Trophoblast cell (in vitro differentiated cells and primary cell): ENCODE results near the gene SURF1.

Experiments
- DNase-seq, 2 donors: peaks; one replicate each; pipeline ENCODE4 v3.0.0-alpha.2; 2016
- H2AFZ ChIP-seq: 2 replicates; pipeline ENCODE4 v1.6.1; 2013; ENCODE audit warnings: low read length, moderate library complexity, mild to moderate bottlenecking; ENCODE audit not compliant: insufficient read depth, poor library complexity
- H2AK5ac ChIP-seq: 2 replicates; pipeline ENCODE4 v1.6.1; 2013; ENCODE audit warnings: mild to moderate bottlenecking, low read length
- H2BK120ac ChIP-seq: 2 replicates; pipeline ENCODE4 v1.6.1; 2013; ENCODE audit warnings: low read length, mild to moderate bottlenecking, moderate library complexity; ENCODE audit not compliant: insufficient read depth, poor library complexity
- H2BK12ac ChIP-seq: 2 replicates; pipeline ENCODE4 v1.6.1; 2013; ENCODE audit warnings: mild to moderate bottlenecking, low read length, moderate library complexity
- H2BK5ac ChIP-seq: 2 replicates; pipeline ENCODE4 v1.6.1; 2013; ENCODE audit warnings: low read length, low read depth, moderate library complexity, mild to moderate bottlenecking; ENCODE audit not compliant: poor library complexity
- H3K14ac ChIP-seq: 2 replicates; pipeline ENCODE4 v1.6.1; 2013; ENCODE audit warnings: mild to moderate bottlenecking, low read length
- H3K18ac ChIP-seq: 2 replicates; pipeline ENCODE4 v1.6.1; 2013; ENCODE audit warnings: mild to moderate bottlenecking, low read length
- H3K23ac ChIP-seq: 2 replicates; pipeline ENCODE4 v1.6.1; 2013; ENCODE audit warnings: low read length
- H3K27ac ChIP-seq: 2 replicates; pipeline ENCODE4 v1.5.1; 2013; ENCODE audit warnings: low read depth, mild to moderate bottlenecking, inconsistent platforms, low read length, moderate library complexity
- H3K27me3 ChIP-seq: 2 replicates; pipeline ENCODE4 v1.6.1; 2013; ENCODE audit warnings: inconsistent platforms, mild to moderate bottlenecking, low read length, moderate library complexity; ENCODE audit not compliant: insufficient read depth
- H3K36me3 ChIP-seq, 2 experiments: 1 replicate in 1 of 2; 2 replicates in 1 of 2; pipeline ENCODE4 v1.6.1; 2013; ENCODE audit warnings: low read length in 2 of 2, mild to moderate bottlenecking in 2 of 2, moderate library complexity in 1 of 2; ENCODE audit not compliant: insufficient read depth in 2 of 2, control insufficient read depth in 1 of 2
- H3K4ac ChIP-seq: 2 replicates; pipeline ENCODE4 v1.6.1; 2013; ENCODE audit warnings: low read depth, mild to moderate bottlenecking, low read length, moderate library complexity
- H3K4me1 ChIP-seq, 2 experiments: 1 replicate in 1 of 2; 2 replicates in 1 of 2; pipeline ENCODE4 v1.6.1; 2013; ENCODE audit warnings: low read length in 2 of 2, mild to moderate bottlenecking in 2 of 2, moderate library complexity in 1 of 2; ENCODE audit not compliant: insufficient read depth in 2 of 2, control insufficient read depth in 1 of 2
- H3K4me2 ChIP-seq: 2 replicates; pipeline ENCODE4 v1.6.1; 2013; ENCODE audit warnings: inconsistent platforms, mild to moderate bottlenecking, low read length, moderate library complexity
- H3K4me3 ChIP-seq: 2 replicates; pipeline ENCODE4 v1.5.1; 2013; ENCODE audit warnings: mild to moderate bottlenecking, low read depth, low read length, inconsistent platforms
- H3K79me1 ChIP-seq: one replicate; pipeline ENCODE4 v1.6.1; 2013; ENCODE audit warnings: low read length
- H3K79me2 ChIP-seq: 2 replicates; pipeline ENCODE4 v1.6.1; 2013; ENCODE audit warnings: low read length, mild to moderate bottlenecking; ENCODE audit not compliant: control insufficient read depth, insufficient read depth, poor library complexity
- H3K9ac ChIP-seq: 2 replicates; pipeline ENCODE4 v1.6.1; 2013; ENCODE audit warnings: mild to moderate bottlenecking, low read length
- H3K9me3 ChIP-seq: 2 replicates; pipeline ENCODE4 v1.6.1; 2013; ENCODE audit warnings: low read depth, mild to moderate bottlenecking, control low read depth, inconsistent platforms, low read length; ENCODE audit not compliant: insufficient read depth
- H4K12ac ChIP-seq: 2 replicates; pipeline ENCODE4 v1.6.1; 2013; ENCODE audit warnings: low read depth, mild to moderate bottlenecking, low read length, moderate library complexity
- H4K8ac ChIP-seq: 2 replicates; pipeline ENCODE4 v1.6.1; 2013; ENCODE audit warnings: low read depth, mild to moderate bottlenecking, low read length, moderate library complexity
- H4K91ac ChIP-seq: one replicate; pipeline ENCODE4 v1.6.1; 2013; ENCODE audit warnings: low read depth, mild to moderate bottlenecking, low read length, moderate library complexity
- WGBS: extraction: QIAGEN DNeasy Blood & Tissue Kit; methylation state at CpG from one replicate; pipeline ENCODE4 v1.1.7; 2013; ENCODE audit warnings: missing lambda C conversion rate; ENCODE audit not compliant: insufficient read length, insufficient coverage; ENCODE audit errors: extremely low coverage; 5-methylcytosine and 5-hydroxymethylcytosine counted together

SURF1 gene

DNA sequence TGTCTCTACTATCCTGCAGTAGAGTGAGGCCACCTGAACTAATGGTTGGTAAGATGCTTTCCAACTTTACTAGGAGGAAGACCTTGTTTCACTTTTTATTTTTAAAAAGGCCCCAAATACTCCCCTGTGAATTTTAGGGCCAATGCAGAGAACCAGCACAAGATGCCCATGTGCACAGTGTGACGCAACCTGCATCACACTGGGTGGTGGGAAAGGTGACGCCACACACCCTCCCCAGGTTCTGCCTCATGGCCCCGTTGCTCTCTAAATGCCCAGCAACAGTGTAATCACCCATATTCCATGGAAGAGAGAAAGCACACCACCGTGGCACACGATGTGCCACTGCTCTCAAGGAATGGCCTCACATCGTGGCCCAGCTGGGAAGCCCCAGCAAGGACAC lies 13.1 kb upstream of the SURF1 start:
- H3K27me3 ChIP-seq = no peaks in the 10 kb centered on the region
- H3K14ac ChIP-seq = no peak overlapping the region
- no peak overlapping the region for H3K18ac ChIP-seq
- no peak overlapping the region for H3K4me3 ChIP-seq
- no CpG with 5 or more reads among the region's 6 CpGs for WGBS
- no peak overlapping the region for H3K4me2 ChIP-seq
- H3K9ac ChIP-seq = no peak overlapping the region
- no peak overlapping the region for H4K8ac ChIP-seq
- peaks cover 6 to 7% of the 10 kb centered on the region in 2 experiments for H3K4me1 ChIP-seq
- peaks cover 71 to 82% of the 10 kb centered on the region in 2 experiments for H3K36me3 ChIP-seq
- peak overlapping the region; percentile 68 for H3K4ac ChIP-seq
- H2BK120ac ChIP-seq = no peak overlapping the region
- H3K23ac ChIP-seq = no peak overlapping the region
- H4K91ac ChIP-seq = no peak overlapping the region
- H4K12ac ChIP-seq = no peak overlapping the region
- H2AK5ac ChIP-seq = no peak overlapping the region
- H2AFZ ChIP-seq = no peak overlapping the region
- H3K79me2 ChIP-seq = peaks cover 26% of the 10 kb centered on the region
- H3K27ac ChIP-seq = no peak overlapping the region
- H2BK12ac ChIP-seq = no peak overlapping the region
- DNase-seq = peak in 1 of 2 donors; percentile 1
- peaks cover 1% of the 10 kb centered on the region for H3K9me3 ChIP-seq
- no peaks in the 10 kb centered on the region for H3K79me1 ChIP-seq
- no peak overlapping the region for H2BK5ac ChIP-seq

DNA sequence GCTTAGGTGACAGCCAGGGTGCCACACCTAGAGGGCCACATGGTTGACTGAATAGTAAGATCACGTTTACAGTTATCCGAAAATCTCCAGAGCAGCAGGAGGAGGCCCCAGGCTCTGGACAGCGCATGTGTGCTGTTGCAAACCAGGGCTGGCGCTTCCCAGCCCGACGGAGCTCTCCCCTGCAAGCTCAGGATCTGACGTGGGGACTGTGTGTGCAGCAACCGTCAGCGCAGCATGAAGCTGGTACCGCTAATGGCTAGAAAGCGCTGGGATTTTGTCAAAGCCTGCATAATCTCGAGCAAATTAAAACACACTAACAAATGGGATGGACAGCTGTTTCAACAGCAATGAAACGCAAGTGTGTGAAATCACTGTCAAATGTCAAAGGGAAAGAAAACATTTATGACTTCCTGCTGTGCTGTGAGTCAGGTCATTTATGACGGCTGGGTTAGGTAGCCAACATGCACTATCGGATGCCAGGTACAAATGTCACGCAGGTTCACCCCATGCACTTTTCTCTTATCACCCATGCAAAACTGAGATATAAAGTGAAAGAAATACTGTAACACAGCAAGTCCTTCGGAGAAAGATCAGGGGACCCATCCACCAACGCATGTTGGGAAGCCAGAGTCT lies 12.1 kb upstream of the SURF1 start:
- Histone ChIP-seq H3K9ac (no peak overlapping the region), H3K9me3 (peaks cover 1% of the 10 kb centered on the region), H2BK5ac (no peak overlapping the region), H3K14ac (no peak overlapping the region), H2BK12ac (no peak overlapping the region), H3K23ac (no peak overlapping the region), H3K4ac (peak overlapping the region; percentile 53), H3K4me2 (no peak overlapping the region), H4K91ac (no peak overlapping the region), H3K27me3 (no peaks in the 10 kb centered on the region), H2AFZ (no peak overlapping the region), H3K27ac (no peak overlapping the region), H2AK5ac (no peak overlapping the region), H4K12ac (no peak overlapping the region), H3K79me1 (no peaks in the 10 kb centered on the region), H3K18ac (no peak overlapping the region), H3K79me2 (peaks cover 26% of the 10 kb centered on the region), H4K8ac (no peak overlapping the region), H3K36me3 (peaks cover 77 to 89% of the 10 kb centered on the region in 2 experiments), H3K4me1 (peaks cover 6 to 7% of the 10 kb centered on the region in 2 experiments), H3K4me3 (no peak overlapping the region), H2BK120ac (no peak overlapping the region)
- DNase-seq = no peak
- WGBS = no CpG with 5 or more reads among the region's 18 CpGs

DNA sequence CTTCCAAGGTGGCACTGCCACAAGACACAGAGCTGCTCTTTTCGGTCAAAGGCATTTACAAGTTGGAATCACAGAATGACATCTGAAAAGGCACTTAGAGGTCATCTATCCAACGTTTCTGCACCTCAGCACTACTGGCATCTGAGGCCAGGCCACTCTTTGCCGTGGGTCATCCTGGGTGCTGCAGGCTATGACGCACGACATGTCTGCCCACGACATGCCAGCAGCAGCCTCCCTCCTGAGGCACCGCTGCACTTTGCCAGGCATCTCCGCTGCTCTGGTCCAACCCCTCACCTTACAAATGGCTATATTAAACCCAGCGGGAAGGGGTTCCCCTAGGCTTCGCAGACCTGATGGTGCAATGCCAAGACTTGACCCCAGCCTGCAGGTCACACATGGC lies 11.5 kb upstream of the SURF1 start:
- Histone ChIP-seq H3K4ac (peak overlapping the region; percentile 53), H3K27me3 (no peaks in the 10 kb centered on the region), H3K14ac (no peak overlapping the region), H4K8ac (no peak overlapping the region), H3K27ac (no peak overlapping the region), H3K4me2 (no peak overlapping the region), H4K91ac (no peak overlapping the region), H3K79me2 (peaks cover 22% of the 10 kb centered on the region), H2AFZ (no peak overlapping the region), H2BK120ac (no peak overlapping the region), H4K12ac (no peak overlapping the region), H2BK12ac (no peak overlapping the region), H3K9me3 (peaks cover 1% of the 10 kb centered on the region), H3K18ac (no peak overlapping the region), H2BK5ac (no peak overlapping the region), H3K4me3 (no peak overlapping the region), H3K36me3 (peaks cover 76 to 89% of the 10 kb centered on the region in 2 experiments), H3K23ac (no peak overlapping the region), H3K79me1 (no peaks in the 10 kb centered on the region), H2AK5ac (no peak overlapping the region), H3K9ac (no peak overlapping the region), H3K4me1 (peaks cover 6 to 7% of the 10 kb centered on the region in 2 experiments)
- no peak for DNase-seq
- no CpG with 5 or more reads among the region's 10 CpGs for WGBS

DNA sequence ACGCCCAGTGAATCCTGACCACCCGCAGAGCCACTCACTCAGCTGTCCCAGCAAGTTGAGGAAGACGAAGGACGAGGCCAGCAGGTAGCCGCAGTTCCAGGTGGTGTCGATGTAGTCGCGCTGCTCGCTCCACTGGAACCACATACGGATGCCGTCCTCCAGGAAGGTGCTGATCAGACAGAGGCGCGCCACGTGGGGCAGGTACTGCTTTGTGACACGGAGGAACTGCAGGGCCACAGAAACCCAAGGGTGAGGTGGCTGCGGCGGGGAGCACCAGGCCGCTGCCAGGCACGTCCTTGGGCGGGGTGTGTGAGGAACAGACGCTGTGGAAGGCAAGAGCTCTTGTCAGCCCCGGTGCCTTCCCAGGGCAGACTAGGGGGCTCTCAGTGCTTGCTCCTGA lies 10.9 kb upstream of the SURF1 start:
- peaks cover 78 to 89% of the 10 kb centered on the region in 2 experiments for H3K36me3 ChIP-seq
- H4K8ac ChIP-seq = no peak overlapping the region
- no peak overlapping the region for H3K18ac ChIP-seq
- no peaks in the 10 kb centered on the region for H3K79me1 ChIP-seq
- no peak overlapping the region for H3K9ac ChIP-seq
- H2BK5ac ChIP-seq = no peak overlapping the region
- H3K4me2 ChIP-seq = no peak overlapping the region
- H3K23ac ChIP-seq = no peak overlapping the region
- no peak overlapping the region for H3K27ac ChIP-seq
- no peak overlapping the region for H4K12ac ChIP-seq
- no peak overlapping the region for H3K4ac ChIP-seq
- H3K4me1 ChIP-seq = peaks cover 6 to 7% of the 10 kb centered on the region in 2 experiments
- H2AFZ ChIP-seq = no peak overlapping the region
- no peak overlapping the region for H2BK12ac ChIP-seq
- no peak overlapping the region for H3K4me3 ChIP-seq
- no peak overlapping the region for H4K91ac ChIP-seq
- H2AK5ac ChIP-seq = no peak overlapping the region
- DNase-seq = no peak
- WGBS = no CpG with 5 or more reads among the region's 22 CpGs
- H2BK120ac ChIP-seq = no peak overlapping the region
- H3K9me3 ChIP-seq = peaks cover 1% of the 10 kb centered on the region
- H3K79me2 ChIP-seq = peaks cover 21% of the 10 kb centered on the region
- no peaks in the 10 kb centered on the region for H3K27me3 ChIP-seq
- no peak overlapping the region for H3K14ac ChIP-seq
